Peyer's patch (tissue), 4 donors: ENCODE data around the gene MRTFB. TPM values are rescaled to one million over a fixed set of nuclear protein-coding genes. Genes with fewer than 3 reads are reported as not detected.

Experiments
- DNase-seq, 3 donors: peaks; one replicate each; pipeline ENCODE4 v3.0.0-alpha.2; 2017 to 2019
- H3K27ac ChIP-seq, 4 donors: fragments of 200-600 bp; sonication (generic); one replicate each; pipeline ENCODE4 v1.5.1; 2016 to 2019
- H3K27me3 ChIP-seq, 2 donors: fragments of 200-600 bp; sonication (generic); one replicate each; pipeline ENCODE4 v1.5.1; 2019
- H3K36me3 ChIP-seq, 3 donors: fragments of 200-600 bp; sonication (generic); one replicate each; pipeline ENCODE4 v1.5.1; 2016 to 2019
- H3K4me1 ChIP-seq, 4 donors: fragments of 200-600 bp; sonication (generic); one replicate each; pipeline ENCODE4 v1.5.1; 2016 to 2019
- H3K4me3 ChIP-seq, 4 donors: fragments of 200-600 bp; sonication (generic); 1 replicate in 3 of 4; 2 replicates in 1 of 4; pipeline ENCODE4 v1.5.1; 2016 to 2019; ENCODE audit warnings: mild to moderate bottlenecking in 1 of 4
- H3K9me3 ChIP-seq, 4 donors: fragments of 200-600 bp; sonication (generic); one replicate each; pipeline ENCODE4 v1.5.1; 2016 to 2019; ENCODE audit warnings: mild to moderate bottlenecking in 1 of 4
- CTCF ChIP-seq, 6 experiments: fragments of 450-650 bp in 4 of 6; fragments of 200-600 bp in 2 of 6; sonication (generic) in 1 of 6; IDR thresholded peaks; one replicate each; pipeline ENCODE4 v1.5.1; 2017 to 2019; ENCODE audit warnings: antibody characterized with exemption in 6 of 6, mild to moderate bottlenecking in 3 of 6, moderate library complexity in 1 of 6
- POLR2A ChIP-seq, 2 donors: fragments of 450-650 bp; IDR thresholded peaks; one replicate each; pipeline ENCODE4 v1.5.1; 2017; ENCODE audit warnings: antibody characterized with exemption in 2 of 2, mild to moderate bottlenecking in 2 of 2, moderate library complexity in 2 of 2
- total RNA-seq, 4 donors: library from RNA; depleted of rRNA; stranded (reverse); fragments of >200 nt; gene quantifications; one replicate each; pipeline ENCODE4 v1.1.0, GENCODE V29; 2016

The MRTFB gene
- total RNA-seq, 4 donors from 2014 or later: 42.2 to 136 (median 68.7) TPM

- DNase-seq: no peak
- no peak overlapping the region for H3K27ac ChIP-seq
- TF ChIP-seq POLR2A (IDR thresholded peaks at IDR 0.05): no peak
- no peak for TF ChIP-seq CTCF (IDR thresholded peaks at IDR 0.05)
- no peak overlapping the region for H3K4me3 ChIP-seq
- H3K4me1 ChIP-seq: peaks cover 0 to 6% (median 0%) of the 10 kb centered on the region in 4 donors
- peaks cover 0 to 10% (median 3%) of the 10 kb centered on the region in 4 donors for H3K9me3 ChIP-seq
- no peaks in the 10 kb centered on the region for H3K36me3 ChIP-seq
- H3K27me3 ChIP-seq: no peaks in the 10 kb centered on the region
Measured at GRCh38 chr16:14291286-14291685, 220.2 kb downstream of the MRTFB start.

- Histone ChIP-seq H3K9me3 (peaks cover 0 to 10% (median 3%) of the 10 kb centered on the region in 4 donors), H3K36me3 (no peaks in the 10 kb centered on the region), H3K4me1 (no peaks in the 10 kb centered on the region), H3K4me3 (no peak overlapping the region), H3K27ac (no peak overlapping the region), H3K27me3 (no peaks in the 10 kb centered on the region)
- no peak for DNase-seq
- TF ChIP-seq POLR2A (IDR thresholded peaks at IDR 0.05) (no peak), CTCF (IDR thresholded peaks at IDR 0.05) (no peak)
Measured at GRCh38 chr16:14292051-14292825, 221.1 kb downstream of the MRTFB start.

- Histone ChIP-seq H3K9me3 (no peaks in the 10 kb centered on the region), H3K27ac (no peak overlapping the region), H3K4me3 (no peak overlapping the region), H3K4me1 (peaks cover 0 to 7% (median 3%) of the 10 kb centered on the region in 4 donors), H3K27me3 (no peaks in the 10 kb centered on the region), H3K36me3 (no peaks in the 10 kb centered on the region)
- TF ChIP-seq POLR2A (IDR thresholded peaks at IDR 0.05): no peak
- TF ChIP-seq CTCF (IDR thresholded peaks at IDR 0.05): no peak
- no peak for DNase-seq
Measured at GRCh38 chr16:14296663-14297062, 225.5 kb downstream of the MRTFB start.

- H3K4me3 ChIP-seq: no peak overlapping the region
- peaks cover 0 to 21% (median 9%) of the 10 kb centered on the region in 4 donors for H3K4me1 ChIP-seq
- H3K36me3 ChIP-seq: no peaks in the 10 kb centered on the region
- H3K9me3 ChIP-seq: no peaks in the 10 kb centered on the region
- H3K27ac ChIP-seq: no peak overlapping the region
- peaks cover 0 to 3% of the 10 kb centered on the region in 2 donors for H3K27me3 ChIP-seq
- no peak for DNase-seq
- TF ChIP-seq POLR2A (IDR thresholded peaks at IDR 0.05): no peak
- no peak for TF ChIP-seq CTCF (IDR thresholded peaks at IDR 0.05)
Measured at GRCh38 chr16:14298374-14299122, 227.4 kb downstream of the MRTFB start.

- peaks cover 0 to 24% (median 9%) of the 10 kb centered on the region in 4 donors for H3K4me1 ChIP-seq
- DNase-seq: peak; percentile 55 to 76 (median 57)
- no peaks in the 10 kb centered on the region for H3K36me3 ChIP-seq
- H3K4me3 ChIP-seq: peak overlapping the region in 2 of 4 donors; percentile 76 to 78
- no peaks in the 10 kb centered on the region for H3K9me3 ChIP-seq
- H3K27ac ChIP-seq: peak overlapping the region in 3 of 4 donors; percentile 57 to 77 (median 58)
- peak in 5 of 6 experiments; percentile 39 to 52 (median 50) for TF ChIP-seq CTCF (IDR thresholded peaks at IDR 0.05)
- TF ChIP-seq POLR2A (IDR thresholded peaks at IDR 0.05): no peak
- peaks cover 0 to 3% of the 10 kb centered on the region in 2 donors for H3K27me3 ChIP-seq
Measured at GRCh38 chr16:14300705-14301168, 229.6 kb downstream of the MRTFB start.
